Gastrocnemius medialis (tissue), 4 donors: Measurements from ENCODE around the gene RALGAPA2. TPM values are rescaled to one million over a fixed set of nuclear protein-coding genes. Genes with fewer than 3 reads are reported as not detected.

Experiments used
- ATAC-seq, 2 donors: fragments of 150-250 bp; one replicate each; pipeline ENCODE4 v1.9.1; 2016
- DNase-seq, 2 donors: peaks; one replicate each; pipeline ENCODE4 v3.0.0-alpha.2; 2019
- H3K27ac ChIP-seq, 4 donors: fragments of 200-600 bp; sonication (generic); 1 replicate in 1 of 4; 2 replicates in 3 of 4; pipeline ENCODE4 v1.5.1; 2016 to 2018; ENCODE audit warnings: mild to moderate bottlenecking in 2 of 4, moderate library complexity in 1 of 4
- H3K27me3 ChIP-seq, 3 donors: fragments of 200-600 bp; sonication (generic) in 2 of 3; 1 replicate in 1 of 3; 2 replicates in 2 of 3; pipeline versions ENCODE4 v1.5.1 to v1.6.0; 2016 to 2019; ENCODE audit warnings: mild to moderate bottlenecking in 1 of 3, moderate library complexity in 1 of 3
- H3K36me3 ChIP-seq, 2 donors: fragments of 200-600 bp; sonication (generic) in 1 of 2; one replicate each; pipeline ENCODE4 v1.5.1; 2017 to 2018
- H3K4me1 ChIP-seq, 2 donors: fragments of 200-600 bp; sonication (generic) in 1 of 2; one replicate each; pipeline ENCODE4 v1.5.1; 2016 to 2017; ENCODE audit warnings: mild to moderate bottlenecking in 2 of 2
- H3K4me3 ChIP-seq, 4 donors: fragments of 200-600 bp; sonication (generic) in 3 of 4; 1 replicate in 1 of 4; 2 replicates in 3 of 4; pipeline ENCODE4 v1.5.1; 2016 to 2019; ENCODE audit warnings: mild to moderate bottlenecking in 2 of 4
- H3K9me3 ChIP-seq, 3 donors: fragments of 200-600 bp; sonication (generic) in 2 of 3; 1 replicate in 1 of 3; 2 replicates in 2 of 3; pipeline ENCODE4 v1.5.1; 2016 to 2019
- CTCF ChIP-seq, 5 experiments: fragments of 450-650 bp in 3 of 5; fragments of 200-600 bp in 2 of 5; sonication (generic) in 2 of 5; IDR thresholded peaks in 4 of 5; conservative IDR thresholded peaks in 1 of 5; 1 replicate in 4 of 5; 2 replicates in 1 of 5; pipeline ENCODE4 v1.5.1; 2016 to 2019; ENCODE audit warnings: antibody characterized with exemption in 5 of 5, mild to moderate bottlenecking in 3 of 5, moderate library complexity in 3 of 5
- POLR2A ChIP-seq, 2 donors: fragments of 450-650 bp; IDR thresholded peaks; one replicate each; pipeline ENCODE4 v1.6.1; 2017; ENCODE audit warnings: antibody characterized with exemption in 2 of 2, mild to moderate bottlenecking in 2 of 2, moderate library complexity in 2 of 2
- in situ Hi-C, 4 donors: fragments of 200-750 bp; cut with MboI; loops; one replicate each; pipeline versions ENCODE4 v1.15.0 to v1.8.0; 2017; ENCODE audit warnings: low sequenced_read_pairs in 4 of 4
- intact Hi-C: fragments of 100-400 bp; cut with DNase I; formaldehyde crosslinking; loops from one replicate; pipeline ENCODE4 v1.15.1; 2023; ENCODE audit warnings: low total_unique reads
- total RNA-seq, 4 donors: library from RNA; depleted of rRNA; stranded (reverse); fragments of >200 nt; gene quantifications; one replicate each; pipeline versions ENCODE4 v1.1.0 to v1.2.3, GENCODE V29; 2016

The RALGAPA2 gene
- total RNA-seq, 4 donors from 2014 or later = 43.2 to 56.9 (median 52.0) TPM

- no peak overlapping the region for H3K4me3 ChIP-seq
- H3K4me1 ChIP-seq = peaks cover 0 to 8% of the 10 kb centered on the region in 2 donors
- intact Hi-C loops = no loop called here
- H3K27me3 ChIP-seq = no peaks in the 10 kb centered on the region
- H3K27ac ChIP-seq = no peak overlapping the region
- H3K9me3 ChIP-seq = no peaks in the 10 kb centered on the region
- TF ChIP-seq CTCF (IDR thresholded peaks at IDR 0.05 in 4 of 5, conservative IDR thresholded peaks at IDR 0.05 in 1 of 5) (no peak), POLR2A (IDR thresholded peaks at IDR 0.05) (no peak)
- H3K36me3 ChIP-seq = peaks cover 0 to 10% of the 10 kb centered on the region in 2 donors
- in situ Hi-C loops = no loop called here
- ATAC-seq = no peak
- no peak for DNase-seq
Observed at GRCh38 chr20:20407891-20408805, 304.3 kb downstream of the RALGAPA2 start.

DNA sequence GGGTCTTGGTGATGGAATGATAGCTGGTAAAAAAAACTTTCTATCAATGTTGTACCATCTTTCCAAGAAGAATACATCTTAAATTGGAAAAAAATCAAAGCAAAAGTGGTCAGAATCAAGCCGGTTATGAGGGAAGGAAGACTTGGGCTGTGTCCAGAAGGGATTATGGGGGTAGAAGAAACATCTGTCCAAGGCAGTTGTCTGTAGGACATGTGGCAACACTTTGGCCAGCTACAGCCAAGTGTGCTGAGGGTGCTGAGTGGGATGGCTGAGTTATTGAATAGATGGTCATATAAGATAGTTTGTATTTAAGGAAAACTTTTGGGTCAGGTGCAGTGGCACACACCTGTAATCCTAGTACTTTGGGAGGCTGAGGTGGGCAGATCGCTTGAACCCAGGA is 306.1 kb downstream of the RALGAPA2 start:
- Histone ChIP-seq H3K4me1 (peaks cover 0 to 8% of the 10 kb centered on the region in 2 donors), H3K9me3 (no peaks in the 10 kb centered on the region), H3K27me3 (no peaks in the 10 kb centered on the region), H3K27ac (no peak overlapping the region), H3K4me3 (no peak overlapping the region), H3K36me3 (peaks cover 0 to 17% of the 10 kb centered on the region in 2 donors)
- ATAC-seq (no peak), DNase-seq (no peak)
- TF ChIP-seq CTCF (IDR thresholded peaks at IDR 0.05 in 4 of 5, conservative IDR thresholded peaks at IDR 0.05 in 1 of 5) (no peak), POLR2A (IDR thresholded peaks at IDR 0.05) (no peak)
- intact Hi-C loops (no loop called here), in situ Hi-C loops (no loop called here)

GRCh38 chr20:20405623-20406022 is 306.8 kb downstream of the RALGAPA2 start:
- H3K9me3 ChIP-seq = no peaks in the 10 kb centered on the region
- H3K4me3 ChIP-seq = no peak overlapping the region
- no peaks in the 10 kb centered on the region for H3K27me3 ChIP-seq
- peaks cover 0 to 17% of the 10 kb centered on the region in 2 donors for H3K36me3 ChIP-seq
- no peak for TF ChIP-seq POLR2A (IDR thresholded peaks at IDR 0.05)
- no peak for TF ChIP-seq CTCF (IDR thresholded peaks at IDR 0.05 in 4 of 5, conservative IDR thresholded peaks at IDR 0.05 in 1 of 5)
- intact Hi-C loops = no loop called here
- in situ Hi-C loops = no loop called here
- H3K27ac ChIP-seq = no peak overlapping the region
- ATAC-seq = no peak
- peaks cover 0 to 8% of the 10 kb centered on the region in 2 donors for H3K4me1 ChIP-seq
- DNase-seq = no peak

- no peak for ATAC-seq
- peaks cover 0 to 8% of the 10 kb centered on the region in 2 donors for H3K4me1 ChIP-seq
- DNase-seq = no peak
- intact Hi-C loops = no loop called here
- TF ChIP-seq CTCF (IDR thresholded peaks at IDR 0.05 in 4 of 5, conservative IDR thresholded peaks at IDR 0.05 in 1 of 5) (no peak), POLR2A (IDR thresholded peaks at IDR 0.05) (no peak)
- H3K36me3 ChIP-seq = peaks cover 0 to 17% of the 10 kb centered on the region in 2 donors
- H3K27me3 ChIP-seq = no peaks in the 10 kb centered on the region
- no peak overlapping the region for H3K4me3 ChIP-seq
- no peak overlapping the region for H3K27ac ChIP-seq
- in situ Hi-C loops = no loop called here
- no peaks in the 10 kb centered on the region for H3K9me3 ChIP-seq
Observed at GRCh38 chr20:20404633-20405032, 307.8 kb downstream of the RALGAPA2 start.
